Lung (tissue), 12 donors: Measurements from ENCODE around the gene RGS16. TPM values are rescaled to one million over a fixed set of nuclear protein-coding genes. Genes with fewer than 3 reads are reported as not detected.

ENCODE experiments used
- ATAC-seq: fragments of 200-7000 bp; cut with Tn5 transposase; one replicate; pipeline ENCODE4 v1.9.1; 2020; ENCODE audit warnings: moderate number of reproducible peaks; ENCODE audit not compliant: insufficient read depth, low FRiP score
- DNase-seq, 3 donors: peaks; one replicate each; pipeline ENCODE4 v3.0.0-alpha.2; 2013 to 2017
- H3K27ac ChIP-seq, 2 donors: one replicate each; pipeline ENCODE4 v1.5.1; 2013; ENCODE audit warnings: mild to moderate bottlenecking in 2 of 2, moderate library complexity in 2 of 2, control low read depth in 1 of 2, inconsistent platforms in 1 of 2, low read depth in 1 of 2, low read length in 1 of 2
- H3K27me3 ChIP-seq, 3 donors: one replicate each; pipeline ENCODE4 v1.5.1; 2013; ENCODE audit warnings: low read length in 2 of 3; ENCODE audit not compliant: control insufficient read depth in 3 of 3, insufficient read depth in 3 of 3
- H3K36me3 ChIP-seq, 4 donors: one replicate each; pipeline ENCODE4 v1.5.1; 2013; ENCODE audit warnings: low read length in 4 of 4, mild to moderate bottlenecking in 1 of 4, moderate library complexity in 1 of 4; ENCODE audit not compliant: control insufficient read depth in 4 of 4, insufficient read depth in 4 of 4
- H3K4me1 ChIP-seq, 5 donors: one replicate each; pipeline ENCODE4 v1.5.1; 2013; ENCODE audit warnings: low read length in 5 of 5, mild to moderate bottlenecking in 2 of 5, moderate library complexity in 1 of 5; ENCODE audit not compliant: control insufficient read depth in 5 of 5, insufficient read depth in 5 of 5
- H3K4me3 ChIP-seq: one replicate; pipeline ENCODE4 v1.5.1; 2013; ENCODE audit warnings: mild to moderate bottlenecking, control low read depth, moderate library complexity
- H3K9ac ChIP-seq, 2 donors: one replicate each; pipeline ENCODE4 v1.5.1; 2013; ENCODE audit warnings: low read length in 2 of 2, control low read depth in 1 of 2; ENCODE audit not compliant: insufficient read depth in 1 of 2
- H3K9me3 ChIP-seq, 4 donors: one replicate each; pipeline ENCODE4 v1.5.1; 2013; ENCODE audit warnings: low read length in 3 of 4, mild to moderate bottlenecking in 1 of 4, moderate library complexity in 1 of 4; ENCODE audit not compliant: control insufficient read depth in 4 of 4, insufficient read depth in 3 of 4
- CTCF ChIP-seq: IDR thresholded peaks from 2 replicates; pipeline ENCODE4 v1.5.1; 2012; ENCODE audit warnings: mild to moderate bottlenecking; ENCODE audit errors: control extremely low read depth, extremely low read depth
- WGBS, 2 donors: extraction: QIAGEN DNeasy Blood & Tissue Kit; methylation state at CpG; one replicate each; pipeline ENCODE4 v1.1.7; 2013; 5-methylcytosine and 5-hydroxymethylcytosine counted together
- polyA plus RNA-seq, 2 donors: library from polyadenylated mRNA; stranded (reverse); fragments of 200-250 nt; gene quantifications; one replicate each; pipeline ENCODE4 v1.2.1, GENCODE V29; 2013
- total RNA-seq, 2 donors: library from RNA; depleted of rRNA in 1 of 2; stranded (reverse); fragments of >200 nt in 1 of 2; gene quantifications; one replicate each; pipeline ENCODE4 v1.2.1, GENCODE V29; 2014 to 2021
- donor health status: control.
- donor health status: control.
- donor health status: Bipolar disorder and iron deficiency.
- donor health status: healthy.
- donor health status: DM: yes; HTN: yes; CAD: no.

RGS16 gene
- total and polyA plus RNA-seq, 4 donors: 12.3 to 26.6 (median 15.0) TPM

GRCh38 chr1:182625719-182626504 is 21.7 kb upstream of the RGS16 start:
- H3K9ac ChIP-seq: no peak overlapping the region
- peaks cover 0 to 6% (median 2%) of the 10 kb centered on the region in 5 donors for H3K4me1 ChIP-seq
- 71 to 75% methylated on average over 1 of the region's 1 CpG for WGBS, 2 donors
- no peaks in the 10 kb centered on the region for H3K27me3 ChIP-seq
- DNase-seq (no peak), ATAC-seq (no peak)
- H3K9me3 ChIP-seq: peaks cover 0 to 1% (median 0%) of the 10 kb centered on the region in 4 donors
- H3K36me3 ChIP-seq: no peaks in the 10 kb centered on the region
- no peak overlapping the region for H3K4me3 ChIP-seq
- no peak for TF ChIP-seq CTCF
- H3K27ac ChIP-seq: no peak overlapping the region

- H3K9me3 ChIP-seq: no peaks in the 10 kb centered on the region
- DNase-seq (no peak), ATAC-seq (no peak)
- H3K4me1 ChIP-seq: peaks cover 0 to 6% (median 0%) of the 10 kb centered on the region in 5 donors
- no peaks in the 10 kb centered on the region for H3K36me3 ChIP-seq
- no peak for TF ChIP-seq CTCF
- no peak overlapping the region for H3K9ac ChIP-seq
- no peaks in the 10 kb centered on the region for H3K27me3 ChIP-seq
- no peak overlapping the region for H3K4me3 ChIP-seq
- WGBS, 2 donors: 77 to 80% methylated on average over 3 of the region's 3 CpGs
- no peak overlapping the region for H3K27ac ChIP-seq
These were observed 20.8 kb upstream of the RGS16 start for GRCh38 chr1:182625024-182625423.

- 25 to 31% methylated on average over 1 of the region's 1 CpG for WGBS, 2 donors
- Histone ChIP-seq H3K4me3 (no peak overlapping the region), H3K4me1 (peaks cover 0 to 3% (median 0%) of the 10 kb centered on the region in 5 donors), H3K27ac (no peak overlapping the region), H3K9ac (no peak overlapping the region), H3K27me3 (no peaks in the 10 kb centered on the region), H3K36me3 (no peaks in the 10 kb centered on the region), H3K9me3 (no peaks in the 10 kb centered on the region)
- ATAC-seq (no peak), DNase-seq (no peak)
- TF ChIP-seq CTCF: no peak
These were observed 20.4 kb upstream of the RGS16 start for GRCh38 chr1:182624577-182624976.
